Measurements from ENCODE around the gene MAP3K19.

DNA sequence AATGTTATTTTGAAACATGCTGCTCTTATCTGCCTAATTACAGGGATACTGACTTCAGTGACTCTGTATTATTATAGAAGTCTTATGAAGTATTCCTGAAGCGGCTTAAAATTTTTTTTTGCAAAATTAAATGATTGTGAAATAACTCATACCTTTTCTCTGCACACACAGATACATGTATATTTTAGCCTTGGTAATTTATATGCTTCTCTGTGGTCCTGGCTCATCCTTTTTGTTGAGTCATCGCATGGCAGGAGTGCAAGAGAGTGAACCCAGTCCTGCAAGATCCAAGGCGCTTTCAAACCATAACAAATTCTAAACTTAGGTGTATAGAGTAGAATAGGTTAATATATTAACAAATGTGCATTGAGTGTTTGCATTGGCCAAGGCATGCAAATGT is 120.1 kb downstream of the MAP3K19 start:
- no peak for TF ChIP-seq EZH2phosphoT487 (IDR thresholded peaks at IDR 0.05; ENCODE audit: low read depth, severe bottlenecking, unreplicated experiment)
- TF ChIP-seq, protein P1, sequence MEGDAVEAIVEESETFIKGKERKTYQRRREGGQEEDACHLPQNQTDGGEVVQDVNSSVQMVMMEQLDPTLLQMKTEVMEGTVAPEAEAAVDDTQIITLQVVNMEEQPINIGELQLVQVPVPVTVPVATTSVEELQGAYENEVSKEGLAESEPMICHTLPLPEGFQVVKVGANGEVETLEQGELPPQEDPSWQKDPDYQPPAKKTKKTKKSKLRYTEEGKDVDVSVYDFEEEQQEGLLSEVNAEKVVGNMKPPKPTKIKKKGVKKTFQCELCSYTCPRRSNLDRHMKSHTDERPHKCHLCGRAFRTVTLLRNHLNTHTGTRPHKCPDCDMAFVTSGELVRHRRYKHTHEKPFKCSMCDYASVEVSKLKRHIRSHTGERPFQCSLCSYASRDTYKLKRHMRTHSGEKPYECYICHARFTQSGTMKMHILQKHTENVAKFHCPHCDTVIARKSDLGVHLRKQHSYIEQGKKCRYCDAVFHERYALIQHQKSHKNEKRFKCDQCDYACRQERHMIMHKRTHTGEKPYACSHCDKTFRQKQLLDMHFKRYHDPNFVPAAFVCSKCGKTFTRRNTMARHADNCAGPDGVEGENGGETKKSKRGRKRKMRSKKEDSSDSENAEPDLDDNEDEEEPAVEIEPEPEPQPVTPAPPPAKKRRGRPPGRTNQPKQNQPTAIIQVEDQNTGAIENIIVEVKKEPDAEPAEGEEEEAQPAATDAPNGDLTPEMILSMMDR (IDR thresholded peaks at IDR 0.05; ENCODE audit: poor library complexity) = no peak
- no peak for TF ChIP-seq EZH2 (IDR thresholded peaks at IDR 0.05; ENCODE audit: borderline replicate concordance)

Data from hepatocyte (in vitro differentiated cells).